GM18499 (cell line): Measurements from ENCODE around the gene COPA.
"Not testable (repeated sequence)": the region's sequence is repeated elsewhere in the genome, so short reads cannot be mapped to it uniquely, and the experiment has no call there.

Source experiments
- ATAC-seq: cut with Tn5 transposase; IDR thresholded peaks from one replicate; pipeline ENCODE4 v1.9.1; 2021; ENCODE audit warnings: moderate number of reproducible peaks; ENCODE audit not compliant: insufficient read depth, unreplicated experiment

Gene COPA

DNA sequence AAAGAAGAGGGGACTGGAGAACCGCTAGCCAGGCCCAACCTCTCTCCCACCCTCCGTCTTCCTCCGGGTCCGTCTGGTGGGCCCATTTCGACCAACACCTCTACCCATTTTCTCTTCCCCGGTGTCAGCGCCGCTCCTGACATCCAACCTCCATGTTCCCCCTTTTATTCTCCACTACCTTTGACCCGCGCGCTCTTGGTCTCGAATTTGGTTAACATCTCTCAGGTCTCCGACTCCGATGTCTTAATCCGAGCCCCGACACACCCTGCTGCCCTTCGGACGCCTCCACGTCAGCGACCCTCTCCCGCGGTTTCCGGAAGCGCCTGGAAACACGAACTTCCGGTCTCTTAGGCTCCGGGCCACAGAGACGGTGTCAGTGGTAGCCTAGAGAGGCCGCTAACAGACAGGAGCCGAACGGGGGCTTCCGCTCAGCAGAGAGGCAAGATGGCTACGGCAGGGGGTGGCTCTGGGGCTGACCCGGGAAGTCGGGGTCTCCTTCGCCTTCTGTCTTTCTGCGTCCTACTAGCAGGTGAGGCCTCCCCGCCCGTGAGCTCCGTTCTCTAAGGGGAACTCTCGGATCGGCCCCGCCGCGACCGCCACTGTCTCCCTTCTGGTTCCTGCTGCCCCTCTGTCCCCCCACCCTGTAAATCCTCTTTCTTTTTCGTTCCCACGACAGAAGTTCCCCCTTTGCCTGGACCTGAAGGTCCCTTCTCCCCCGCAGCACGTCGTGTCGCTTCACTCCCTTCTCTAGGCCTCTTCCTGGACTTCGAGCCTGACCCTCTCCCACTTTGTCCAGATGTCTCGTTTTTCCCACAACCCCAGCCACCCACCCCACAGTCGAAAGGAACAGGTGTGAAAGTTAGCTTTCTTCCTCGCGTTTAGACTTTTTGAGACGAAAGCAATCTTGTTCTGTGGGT is at the start of gene COPA, which contains the start of gene NCSTN:
TSS of gene COPA (minus strand) at position 298 of the 917 bp plus-strand sequence. CDS start at position 218, 80 bp downstream.
TSS of gene NCSTN (plus strand) at position 431 of the 917 bp plus-strand sequence. CDS start at position 445, 14 bp downstream.
- ATAC-seq = peak; percentile 60

DNA sequence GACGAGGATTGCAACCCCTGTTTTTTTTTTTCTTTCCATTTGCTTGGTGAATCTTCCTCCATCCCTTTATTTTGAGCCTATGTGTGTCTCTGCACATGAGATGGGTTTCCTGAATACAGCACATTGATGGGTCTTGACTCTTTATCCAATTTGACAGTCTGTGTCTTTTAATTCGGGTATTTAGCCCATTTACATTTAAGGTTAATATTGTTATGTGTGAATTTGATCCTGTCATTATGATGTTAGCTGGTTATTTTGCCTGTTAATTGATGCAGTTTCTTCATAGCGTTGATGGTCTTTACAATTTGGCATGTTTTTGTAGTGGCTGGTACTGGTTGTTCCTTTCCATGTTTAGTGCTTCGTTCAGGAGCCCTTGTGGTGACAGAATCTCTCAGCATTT is 45.4 kb upstream of the COPA start:
- not testable (repeated sequence) for ATAC-seq

DNA sequence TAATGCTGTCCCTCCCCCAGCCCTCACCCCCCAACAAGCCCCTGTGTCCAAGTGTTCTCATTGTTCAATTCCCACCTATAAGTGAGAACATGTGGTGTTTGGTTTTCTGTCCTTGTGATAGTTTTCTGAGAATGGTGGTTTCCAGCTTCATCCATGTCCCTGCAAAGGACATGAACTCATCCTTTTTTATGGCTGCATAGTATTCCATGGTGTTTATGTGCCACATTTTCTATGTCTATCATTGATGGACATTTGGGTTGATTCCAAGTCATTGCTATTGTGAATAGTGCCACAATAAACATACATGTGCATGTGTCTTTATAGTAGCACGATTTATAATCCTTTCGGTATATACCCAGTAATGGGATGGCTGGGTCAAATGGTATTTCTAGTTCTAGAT is 41.8 kb upstream of the COPA start:
- ATAC-seq = not testable (repeated sequence)

DNA sequence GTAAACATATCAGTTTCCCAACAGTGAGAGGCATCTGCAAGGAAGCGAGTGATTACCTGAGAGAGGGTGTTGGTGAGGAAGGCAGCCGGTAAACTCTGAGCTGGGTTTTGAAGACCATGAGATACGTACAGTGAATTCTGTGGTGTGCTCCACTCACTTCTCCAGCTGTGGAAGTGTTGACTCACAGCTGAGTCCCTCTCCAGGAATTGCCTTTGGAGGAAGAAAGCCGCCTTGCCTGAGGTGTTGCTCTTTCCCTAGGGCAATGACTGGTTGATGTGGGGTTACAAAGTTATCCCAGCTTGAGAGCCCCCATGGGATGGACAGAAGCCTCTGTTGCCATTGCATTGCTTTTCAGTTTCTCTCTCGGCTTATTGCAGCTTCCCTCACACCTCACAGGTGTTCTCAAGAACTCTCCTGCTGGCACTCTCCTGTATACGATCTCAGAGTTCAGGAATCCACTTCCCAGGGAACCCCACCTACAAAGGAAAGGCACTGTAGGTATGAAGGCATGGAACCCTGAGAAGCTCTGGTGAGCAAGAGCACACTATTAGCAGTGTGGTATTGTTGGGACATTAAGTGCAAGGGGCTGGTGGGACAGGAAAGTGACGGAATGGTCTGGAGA is 34.6 kb upstream of the COPA start:
- no peak for ATAC-seq

GRCh38 chr1:160376525-160377131 is 33.6 kb upstream of the COPA start:
- ATAC-seq = no peak

- ATAC-seq = no peak
Measured at GRCh38 chr1:160375788-160376524, 32.9 kb upstream of the COPA start.

DNA sequence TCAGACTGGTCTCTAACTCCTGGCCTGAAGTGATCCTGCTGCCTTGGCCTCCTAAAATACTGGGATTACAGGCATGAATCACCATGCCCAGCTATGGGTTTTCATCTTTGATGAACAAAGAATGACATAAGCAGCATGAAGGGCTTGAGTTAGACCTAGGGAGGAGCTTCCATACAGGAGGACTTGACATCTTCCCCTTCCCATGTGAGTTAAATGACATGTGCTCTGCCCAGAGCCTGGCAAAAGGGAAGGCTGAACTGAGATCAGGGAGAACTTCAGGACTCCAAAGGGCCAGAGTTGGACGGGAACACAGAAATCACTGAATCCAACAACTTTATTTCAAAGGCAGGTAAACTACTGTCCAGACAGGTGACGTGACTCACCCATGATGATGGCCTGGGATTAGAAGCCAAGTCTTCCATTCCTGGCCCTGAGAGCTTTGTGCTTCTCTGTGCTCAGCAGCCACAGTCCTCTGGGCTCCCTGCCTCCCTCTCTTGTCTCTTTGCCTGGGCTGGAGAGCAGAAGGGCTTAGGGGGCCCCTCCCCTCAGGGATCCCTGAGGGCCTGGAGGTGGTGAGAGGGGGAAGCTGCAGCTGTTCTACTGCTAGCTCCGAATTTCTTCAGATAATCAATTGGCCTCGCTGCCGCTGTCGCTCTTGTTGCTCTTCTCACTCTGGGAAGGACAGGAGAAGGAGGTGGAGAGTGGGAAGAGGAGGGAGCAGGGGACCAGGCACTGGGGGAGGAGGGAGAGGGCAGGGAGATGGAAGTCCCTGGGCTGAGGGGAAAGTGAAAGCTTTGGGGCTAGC is 31.5 kb upstream of the COPA start:
- no peak for ATAC-seq

DNA sequence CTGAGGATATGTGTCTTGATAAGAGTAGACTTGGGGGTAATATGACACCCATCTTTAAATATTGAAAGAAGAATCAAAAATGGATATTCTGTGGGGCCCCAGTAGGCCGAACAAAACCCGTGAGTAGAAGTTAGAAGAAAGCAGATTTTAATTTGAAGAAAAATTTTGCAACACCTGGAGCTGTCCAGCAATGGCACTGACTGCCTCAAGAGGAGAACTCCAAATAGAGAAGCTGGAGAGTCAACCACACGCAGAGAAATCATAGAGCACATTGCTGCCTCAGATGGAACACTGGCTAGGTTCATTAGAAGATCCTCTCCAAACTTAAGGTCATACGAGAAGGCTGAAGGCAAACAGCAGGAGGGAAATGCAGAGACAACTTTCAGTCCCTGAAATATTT is 30.6 kb upstream of the COPA start:
- no peak for ATAC-seq

GRCh38 chr1:160371756-160372155 is 28.7 kb upstream of the COPA start:
- no peak for ATAC-seq

- ATAC-seq = no peak
Measured at GRCh38 chr1:160371346-160371631, 28.2 kb upstream of the COPA start.

- ATAC-seq = no peak
Measured at GRCh38 chr1:160370561-160371345, 27.7 kb upstream of the COPA start.

- no peak for ATAC-seq
Measured at GRCh38 chr1:160369087-160369486, 26.0 kb upstream of the COPA start.

DNA sequence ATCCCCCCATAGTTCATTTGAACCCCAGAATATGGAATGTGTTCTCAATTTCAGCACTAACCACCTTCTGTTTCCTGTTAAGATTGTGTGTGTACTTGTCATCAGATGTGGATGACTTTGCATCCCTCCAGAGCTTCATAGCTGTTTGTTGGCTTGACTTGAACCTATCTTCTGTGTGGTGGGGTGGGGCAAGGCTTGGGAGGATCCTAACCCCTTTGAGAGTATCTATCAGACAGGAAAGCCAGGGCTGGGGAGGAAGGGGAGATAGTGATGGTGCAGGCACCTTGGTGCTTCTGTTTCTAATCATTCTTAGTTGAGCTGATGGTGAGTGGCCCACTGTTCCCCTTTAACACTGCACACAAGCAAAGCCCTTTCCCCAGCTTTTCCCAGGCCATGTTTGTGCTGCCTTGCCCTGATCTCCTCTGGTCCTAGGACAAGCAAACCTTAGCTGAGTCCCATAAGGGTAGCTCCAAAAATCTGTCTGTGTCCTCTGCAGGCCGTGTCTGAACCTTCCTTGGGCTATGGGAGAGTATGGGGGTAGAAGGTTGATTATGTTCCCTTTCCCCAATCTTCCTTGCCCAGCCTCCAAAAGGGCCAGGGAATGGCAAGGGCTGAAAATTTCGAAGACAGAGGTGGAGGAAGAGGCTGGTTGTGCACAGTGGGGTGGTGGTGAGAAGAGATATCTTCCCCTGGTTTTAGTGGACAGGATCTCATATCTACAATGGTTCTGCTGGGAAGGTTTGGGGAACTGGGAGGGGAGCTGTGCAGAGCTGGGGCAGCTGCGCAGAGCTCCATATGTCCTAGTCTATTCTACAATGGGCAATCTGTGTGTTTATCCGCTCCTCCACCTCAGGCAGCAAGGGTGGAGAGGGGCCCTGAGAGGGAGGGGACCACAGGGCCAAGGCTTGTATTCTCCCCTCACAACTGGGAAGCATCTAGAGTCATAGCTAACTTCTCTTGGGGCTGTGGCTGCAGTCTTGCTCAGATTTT is 25.2 kb upstream of the COPA start:
- no peak for ATAC-seq

DNA sequence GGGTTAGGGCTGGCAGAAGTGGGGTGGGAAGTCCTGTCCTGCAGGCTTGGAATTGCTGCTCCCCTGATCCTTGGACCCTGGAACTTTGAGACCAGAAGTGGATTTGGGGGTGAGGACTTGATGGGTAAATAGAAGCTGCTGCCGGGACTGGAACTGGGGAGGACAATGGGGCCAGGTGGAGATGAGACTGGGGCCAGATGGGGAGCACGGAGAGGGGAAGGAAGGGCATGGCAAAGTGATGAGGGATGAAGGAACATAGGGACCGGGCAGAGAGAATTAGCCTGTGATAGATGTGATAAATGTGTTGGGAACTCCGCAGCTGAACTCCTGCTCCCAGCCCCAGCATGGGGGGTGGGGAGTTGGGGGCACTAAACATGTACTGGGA is 24.5 kb upstream of the COPA start:
- no peak for ATAC-seq

GRCh38 chr1:160366731-160367515 is 23.9 kb upstream of the COPA start, which contains the start of gene NHLH1:
NHLH1 (plus strand) TSS chr1:160367071; CDS start chr1:160370732, 3,661 bp downstream.
- ATAC-seq = no peak

- ATAC-seq = no peak
Measured at GRCh38 chr1:160365325-160365724, 22.3 kb upstream of the COPA start.
